Ishikawa (cell line): ENCODE data around the gene CDNF.

Experiments
- CEBPB ChIP-seq: IDR thresholded peaks from 2 replicates; pipeline ENCODE4 v1.6.1; 2012
- CREB1 ChIP-seq: IDR thresholded peaks from 2 replicates; pipeline ENCODE4 v1.6.1; 2012; ENCODE audit warnings: low read depth
- EGR1 ChIP-seq: IDR thresholded peaks from 2 replicates; pipeline ENCODE4 v1.6.1; 2012
- EP300 ChIP-seq: IDR thresholded peaks from 2 replicates; pipeline ENCODE4 v1.6.1; 2012; ENCODE audit warnings: borderline replicate concordance
- FOXM1 ChIP-seq: IDR thresholded peaks from 2 replicates; pipeline ENCODE4 v1.6.1; 2012; ENCODE audit warnings: low read depth, borderline replicate concordance
- NFIC ChIP-seq: IDR thresholded peaks from 2 replicates; pipeline ENCODE4 v1.6.1; 2012
- RAD21 ChIP-seq: IDR thresholded peaks from 2 replicates; pipeline ENCODE4 v1.6.1; 2012; ENCODE audit warnings: low read depth
- TAF1 ChIP-seq: IDR thresholded peaks from 2 replicates; pipeline ENCODE4 v1.6.1; 2012; ENCODE audit warnings: low read depth, mild to moderate bottlenecking
- TCF12 ChIP-seq: IDR thresholded peaks from 2 replicates; pipeline ENCODE4 v1.6.1; 2012; ENCODE audit warnings: low read depth
- TEAD4 ChIP-seq: IDR thresholded peaks from 2 replicates; pipeline ENCODE4 v1.6.1; 2012
- YY1 ChIP-seq: IDR thresholded peaks from 2 replicates; pipeline ENCODE4 v1.6.1; 2012; ENCODE audit warnings: low read depth
- ZBTB7A ChIP-seq: IDR thresholded peaks from 2 replicates; pipeline ENCODE4 v1.6.1; 2012; ENCODE audit warnings: low read depth
- TF ChIP-seq, protein P1 (sequence below): IDR thresholded peaks from 2 replicates; pipeline ENCODE4 v1.6.1; 2012
- TF ChIP-seq, protein P2 (sequence below): IDR thresholded peaks from 2 replicates; pipeline ENCODE4 v1.6.1; 2012
- TF ChIP-seq, protein P3 (sequence below): IDR thresholded peaks from 2 replicates; pipeline ENCODE4 v1.6.1; 2012; ENCODE audit warnings: low read depth, mild to moderate bottlenecking

Gene CDNF

DNA sequence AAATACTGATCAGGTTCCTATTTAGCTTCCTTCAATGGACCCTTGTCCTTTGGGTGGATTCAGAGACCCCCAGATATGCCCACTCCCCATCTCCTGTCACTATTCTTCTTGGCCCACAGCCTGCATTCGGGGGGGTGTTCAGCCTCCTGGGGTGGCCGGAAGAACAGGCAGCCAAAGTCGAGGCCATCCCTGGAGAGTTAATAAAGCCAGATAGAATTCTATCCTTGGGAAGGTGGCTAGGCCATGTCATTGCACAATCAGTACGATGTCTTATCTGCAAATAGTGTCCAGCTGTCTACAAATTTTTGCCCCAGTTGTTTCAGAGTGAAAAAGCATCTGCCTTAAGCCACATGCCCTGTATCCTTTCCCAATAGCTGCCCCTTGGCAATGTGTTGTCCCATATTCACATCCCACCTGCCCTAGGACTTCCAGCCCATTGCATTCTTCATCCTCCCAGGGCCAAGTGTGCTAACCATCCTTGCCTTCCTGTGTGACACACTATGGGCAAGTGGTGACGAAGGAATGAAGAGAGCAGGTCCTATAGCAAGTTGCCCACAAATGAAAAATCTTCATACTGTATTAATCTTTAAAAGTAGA is 53.3 kb downstream of the CDNF start:
- TF ChIP-seq FOXM1 (no peak), CEBPB (no peak), NFIC (no peak), CREB1 (no peak), TAF1 (no peak)

DNA sequence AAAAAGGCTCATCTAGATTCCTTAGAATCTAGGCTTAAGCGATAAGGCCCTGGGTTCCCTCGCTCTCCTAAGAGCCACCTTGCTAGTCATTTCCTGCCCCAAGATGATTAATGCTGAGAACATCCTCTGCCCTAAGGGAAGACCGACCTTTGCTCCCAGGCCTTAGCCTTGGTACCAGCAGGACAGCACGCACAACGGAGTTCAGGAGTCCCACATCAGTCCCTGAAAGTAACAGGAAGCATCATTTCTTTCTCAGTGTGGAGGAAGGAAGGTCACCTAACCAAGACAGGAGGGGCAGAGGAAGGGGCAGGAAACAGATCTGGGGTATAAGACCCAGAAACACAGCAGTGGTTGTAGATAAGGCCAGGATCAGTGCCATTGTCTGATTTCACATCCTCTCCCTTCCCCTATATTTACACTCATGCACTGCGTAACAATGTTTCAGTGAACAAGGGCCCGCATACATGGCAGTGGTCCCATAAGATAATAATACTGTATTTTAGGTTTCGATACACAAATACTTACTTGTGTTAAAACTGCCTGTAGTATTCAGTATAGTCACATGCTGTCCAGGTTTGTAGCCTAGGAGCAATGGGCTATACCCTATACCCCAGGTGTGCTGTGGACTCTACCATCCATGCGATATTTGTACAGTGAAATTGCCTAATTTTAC is 55.0 kb downstream of the CDNF start:
- TF ChIP-seq NFIC (no peak), EP300 (no peak), CEBPB (no peak), ZBTB7A (no peak), TEAD4 (no peak), TAF1 (no peak)
- TF ChIP-seq, protein P1, sequence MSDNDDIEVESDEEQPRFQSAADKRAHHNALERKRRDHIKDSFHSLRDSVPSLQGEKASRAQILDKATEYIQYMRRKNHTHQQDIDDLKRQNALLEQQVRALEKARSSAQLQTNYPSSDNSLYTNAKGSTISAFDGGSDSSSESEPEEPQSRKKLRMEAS, result no peak
- TF ChIP-seq, protein P2, sequence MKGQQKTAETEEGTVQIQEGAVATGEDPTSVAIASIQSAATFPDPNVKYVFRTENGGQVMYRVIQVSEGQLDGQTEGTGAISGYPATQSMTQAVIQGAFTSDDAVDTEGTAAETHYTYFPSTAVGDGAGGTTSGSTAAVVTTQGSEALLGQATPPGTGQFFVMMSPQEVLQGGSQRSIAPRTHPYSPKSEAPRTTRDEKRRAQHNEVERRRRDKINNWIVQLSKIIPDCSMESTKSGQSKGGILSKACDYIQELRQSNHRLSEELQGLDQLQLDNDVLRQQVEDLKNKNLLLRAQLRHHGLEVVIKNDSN, result no peak

DNA sequence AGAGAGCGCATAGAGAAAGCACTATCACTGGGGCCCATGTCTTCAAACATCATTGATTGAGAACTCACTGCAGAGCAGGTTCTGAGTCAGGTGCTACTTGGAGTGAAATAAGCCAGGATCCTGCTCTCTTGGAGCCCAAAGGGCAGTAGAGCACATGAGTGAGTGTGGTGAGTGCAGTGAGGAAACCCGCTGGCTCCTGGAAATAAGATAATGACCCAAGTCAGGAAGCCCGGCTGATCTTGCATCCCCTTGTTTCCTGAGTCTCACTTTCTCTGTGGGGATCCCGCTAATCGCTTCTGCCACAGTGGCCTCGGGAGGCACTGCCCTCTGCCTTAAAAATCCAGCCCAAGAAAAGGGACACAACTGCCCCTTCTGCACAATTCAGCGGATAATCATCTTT is 56.1 kb downstream of the CDNF start:
- TF ChIP-seq TAF1 (no peak), TCF12 (no peak), RAD21 (no peak), EP300 (no peak), TEAD4 (no peak), FOXM1 (no peak), EGR1 (no peak), YY1 (no peak), NFIC (no peak), CEBPB (no peak), ZBTB7A (no peak), CREB1 (no peak)
- TF ChIP-seq, protein P3, sequence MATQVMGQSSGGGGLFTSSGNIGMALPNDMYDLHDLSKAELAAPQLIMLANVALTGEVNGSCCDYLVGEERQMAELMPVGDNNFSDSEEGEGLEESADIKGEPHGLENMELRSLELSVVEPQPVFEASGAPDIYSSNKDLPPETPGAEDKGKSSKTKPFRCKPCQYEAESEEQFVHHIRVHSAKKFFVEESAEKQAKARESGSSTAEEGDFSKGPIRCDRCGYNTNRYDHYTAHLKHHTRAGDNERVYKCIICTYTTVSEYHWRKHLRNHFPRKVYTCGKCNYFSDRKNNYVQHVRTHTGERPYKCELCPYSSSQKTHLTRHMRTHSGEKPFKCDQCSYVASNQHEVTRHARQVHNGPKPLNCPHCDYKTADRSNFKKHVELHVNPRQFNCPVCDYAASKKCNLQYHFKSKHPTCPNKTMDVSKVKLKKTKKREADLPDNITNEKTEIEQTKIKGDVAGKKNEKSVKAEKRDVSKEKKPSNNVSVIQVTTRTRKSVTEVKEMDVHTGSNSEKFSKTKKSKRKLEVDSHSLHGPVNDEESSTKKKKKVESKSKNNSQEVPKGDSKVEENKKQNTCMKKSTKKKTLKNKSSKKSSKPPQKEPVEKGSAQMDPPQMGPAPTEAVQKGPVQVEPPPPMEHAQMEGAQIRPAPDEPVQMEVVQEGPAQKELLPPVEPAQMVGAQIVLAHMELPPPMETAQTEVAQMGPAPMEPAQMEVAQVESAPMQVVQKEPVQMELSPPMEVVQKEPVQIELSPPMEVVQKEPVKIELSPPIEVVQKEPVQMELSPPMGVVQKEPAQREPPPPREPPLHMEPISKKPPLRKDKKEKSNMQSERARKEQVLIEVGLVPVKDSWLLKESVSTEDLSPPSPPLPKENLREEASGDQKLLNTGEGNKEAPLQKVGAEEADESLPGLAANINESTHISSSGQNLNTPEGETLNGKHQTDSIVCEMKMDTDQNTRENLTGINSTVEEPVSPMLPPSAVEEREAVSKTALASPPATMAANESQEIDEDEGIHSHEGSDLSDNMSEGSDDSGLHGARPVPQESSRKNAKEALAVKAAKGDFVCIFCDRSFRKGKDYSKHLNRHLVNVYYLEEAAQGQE, result no peak
- TF ChIP-seq, protein P2, result no peak
- TF ChIP-seq, protein P1, result no peak

DNA sequence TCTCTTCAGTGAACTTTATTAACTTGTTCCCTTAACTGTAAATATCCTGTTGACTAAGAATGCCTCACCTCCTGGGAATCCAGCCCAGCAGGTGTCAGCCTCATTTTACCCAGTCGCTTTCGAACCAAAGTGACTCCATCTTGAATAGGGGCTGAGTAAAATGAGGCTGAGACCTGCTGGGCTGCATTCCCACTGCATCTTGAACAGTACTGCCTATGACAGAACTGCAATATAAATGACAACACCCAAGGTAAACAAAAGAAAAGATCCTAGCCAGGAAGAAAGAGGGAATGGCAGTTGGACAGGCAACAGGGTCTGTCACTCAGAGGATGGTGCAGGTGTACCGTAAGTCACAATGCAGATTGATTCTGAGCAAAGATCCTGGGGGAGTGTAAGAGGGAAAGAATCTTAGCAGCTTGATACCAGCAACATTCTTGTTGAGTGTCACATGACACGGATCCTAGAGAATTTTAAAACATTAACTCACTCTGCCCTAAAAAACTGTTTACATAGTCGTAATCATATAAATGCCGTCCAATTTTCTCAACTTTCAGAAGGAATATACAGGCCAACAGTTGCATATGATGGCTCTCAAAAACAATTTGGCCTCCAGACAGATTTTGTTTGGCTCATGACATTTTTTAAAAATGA is 58.7 kb downstream of the CDNF start:
- no peak for TF ChIP-seq ZBTB7A
- TF ChIP-seq EP300, result no peak
- TF ChIP-seq CREB1, result no peak
- TF ChIP-seq, protein P1, result no peak
- TF ChIP-seq YY1, result no peak
- no peak for TF ChIP-seq NFIC
- TF ChIP-seq TCF12, result no peak
- no peak for TF ChIP-seq TEAD4

DNA sequence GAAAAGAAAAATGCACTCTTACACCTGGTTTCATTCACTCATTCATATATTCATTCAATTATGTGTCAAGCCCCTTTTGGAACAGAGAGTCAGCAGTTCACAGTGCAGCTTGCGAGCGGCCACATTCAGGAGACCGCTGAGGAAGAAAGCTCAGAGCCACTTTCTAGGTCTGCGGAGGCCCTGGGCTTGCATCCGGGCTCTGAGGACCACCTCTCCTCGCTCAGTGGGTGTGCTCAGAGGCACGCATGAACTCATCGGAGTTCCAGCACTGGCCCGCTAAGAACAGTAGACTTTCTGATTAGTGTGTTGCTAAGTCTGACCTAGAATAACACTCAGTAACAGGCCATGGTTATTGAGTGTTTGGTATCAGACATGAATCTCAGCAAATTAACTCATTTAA is 61.3 kb downstream of the CDNF start:
- no peak for TF ChIP-seq TAF1
- TF ChIP-seq EP300, result no peak
- no peak for TF ChIP-seq TEAD4

DNA sequence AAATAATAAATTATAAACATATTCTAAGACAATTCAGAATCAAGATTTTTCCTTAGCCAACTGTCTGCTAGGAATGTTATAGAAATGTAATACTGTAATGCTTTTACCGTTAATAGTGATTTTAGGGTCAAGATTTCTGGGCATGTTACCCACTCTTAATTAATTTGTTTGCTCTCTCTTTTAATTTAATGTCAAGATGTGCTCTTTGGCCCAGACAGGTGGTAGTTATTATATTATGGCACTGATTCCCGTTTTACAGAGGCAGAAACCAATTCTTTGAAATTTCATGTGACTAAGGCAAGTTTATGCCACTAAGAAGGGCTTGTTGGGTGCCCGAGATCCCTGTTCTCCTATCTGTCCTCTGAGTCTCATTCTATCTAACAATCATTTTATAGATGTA is 62.2 kb downstream of the CDNF start:
- TF ChIP-seq, protein P3, result no peak
- TF ChIP-seq, protein P1, result no peak
- TF ChIP-seq EP300 (no peak), CEBPB (no peak), EGR1 (no peak), TEAD4 (no peak), RAD21 (no peak), TCF12 (no peak), NFIC (no peak)
- TF ChIP-seq, protein P2, result no peak
